ENCODE measurements around the gene ADD1.
"Not testable (repeated sequence)": the region's sequence is repeated elsewhere in the genome, so short reads cannot be mapped to it uniquely, and the experiment has no call there.

Gene ADD1

DNA sequence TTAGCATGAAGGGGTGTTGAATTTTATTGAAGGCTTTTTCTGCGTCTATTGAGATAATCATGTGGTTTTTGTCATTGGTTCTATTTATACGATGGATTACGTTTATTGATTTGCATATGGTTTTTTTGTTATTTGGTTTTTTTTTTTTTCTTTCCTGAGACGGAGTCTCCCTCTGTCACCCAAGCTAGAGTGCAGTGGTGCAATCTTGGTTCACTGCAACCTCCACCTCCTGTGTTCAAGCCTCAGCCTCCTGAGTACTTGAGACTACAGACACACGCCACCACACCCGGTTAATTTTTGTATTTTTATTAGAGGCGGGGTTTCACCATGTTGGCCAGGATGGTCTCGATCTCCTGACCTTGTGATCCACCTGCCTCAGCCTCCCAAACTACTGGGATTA lies 75.1 kb downstream of the ADD1 start:
- DNase-seq (ENCODE audit: low read depth, low spot score): not testable (repeated sequence)

GRCh38 chr4:2922453-2923101 lies 78.9 kb downstream of the ADD1 start:
- DNase-seq (ENCODE audit: low read depth, low spot score): peak; percentile 65

DNA sequence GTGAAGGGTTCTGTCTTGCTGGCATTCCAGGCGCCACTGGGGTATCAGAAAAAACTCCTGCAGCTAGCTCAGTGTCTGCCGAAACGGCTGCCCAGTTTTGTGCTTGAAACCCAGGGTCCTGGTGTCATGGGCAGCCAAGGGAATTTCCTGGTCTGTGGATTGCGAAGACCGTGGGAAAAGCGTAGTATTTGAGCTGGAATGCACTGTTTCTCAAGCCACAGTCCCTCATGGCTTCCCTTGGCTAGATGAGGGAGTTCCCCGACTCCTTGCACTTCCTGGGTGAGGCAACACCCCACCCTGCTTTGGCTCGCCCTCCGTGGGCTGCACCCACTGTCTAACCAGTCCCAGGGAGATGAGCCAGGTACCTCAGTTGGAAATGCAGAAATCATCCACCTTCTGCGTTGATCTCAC lies 79.5 kb downstream of the ADD1 start:
- no peak for DNase-seq (ENCODE audit: low read depth, low spot score)

GRCh38 chr4:2923668-2924173 lies 80.1 kb downstream of the ADD1 start:
- no peak for DNase-seq (ENCODE audit: low read depth, low spot score)

DNA sequence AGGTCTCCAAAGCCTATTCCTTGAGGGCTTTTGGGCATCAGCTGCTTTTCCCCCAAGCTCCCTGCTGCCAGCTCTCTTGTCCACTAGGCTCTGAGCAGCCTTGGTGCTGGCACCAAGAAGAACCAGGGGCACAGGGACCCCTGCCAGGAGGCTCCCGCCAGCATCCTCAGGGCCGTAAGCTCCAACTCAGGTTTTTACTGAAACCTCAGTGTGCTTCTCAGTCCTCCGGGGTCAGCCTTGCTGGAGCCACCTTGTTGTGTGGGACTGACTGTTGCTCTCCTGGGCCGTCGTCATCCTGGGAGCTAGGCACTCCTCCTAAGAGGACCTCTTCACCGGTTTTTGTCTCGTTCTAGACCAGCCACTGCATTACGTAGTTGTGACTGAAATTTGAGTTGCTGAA lies 80.6 kb downstream of the ADD1 start:
- DNase-seq (ENCODE audit: low read depth, low spot score): no peak

GRCh38 chr4:2924765-2925301 lies 81.2 kb downstream of the ADD1 start:
- no peak for DNase-seq (ENCODE audit: low read depth, low spot score)

GRCh38 chr4:2925496-2925895 lies 81.9 kb downstream of the ADD1 start:
- DNase-seq (ENCODE audit: low read depth, low spot score): no peak

GRCh38 chr4:2925931-2926860 lies 82.6 kb downstream of the ADD1 start:
- DNase-seq (ENCODE audit: low read depth, low spot score): no peak

DNA sequence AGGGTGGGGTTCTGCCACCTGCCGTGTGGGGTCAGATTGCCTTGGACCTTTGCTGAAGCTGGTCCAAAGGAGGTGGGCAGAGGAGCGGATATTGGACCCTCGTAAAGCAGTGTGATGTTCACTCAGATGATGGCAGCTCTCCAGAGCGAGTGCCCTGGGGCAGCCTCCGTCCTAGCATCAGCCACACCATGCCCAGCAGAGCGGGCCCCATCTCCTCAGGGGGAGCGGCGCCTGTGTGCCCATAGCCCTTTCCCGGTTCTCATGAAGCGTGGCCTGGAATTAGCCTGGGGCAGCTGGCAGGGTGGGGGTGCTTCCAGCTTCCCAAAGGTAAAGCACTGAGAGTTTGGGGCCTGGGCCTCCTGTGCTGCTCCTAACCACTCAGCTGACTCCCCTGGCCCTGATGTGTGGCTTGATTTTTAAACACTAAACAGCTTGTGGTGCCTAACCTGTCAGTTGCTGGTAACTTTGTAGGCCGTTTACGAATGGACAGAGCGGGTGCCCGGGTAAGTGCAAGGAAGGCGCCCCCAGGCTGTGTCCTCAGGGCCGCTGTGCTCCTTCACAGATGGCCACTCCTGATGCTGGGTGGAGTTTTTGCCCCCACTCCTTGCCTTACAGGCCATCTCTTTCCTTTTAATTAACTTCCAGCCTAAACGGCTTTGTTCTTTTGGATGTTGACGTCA lies 83.5 kb downstream of the ADD1 start:
- no peak for DNase-seq (ENCODE audit: low read depth, low spot score)

- DNase-seq (ENCODE audit: low read depth, low spot score): no peak
Measured at GRCh38 chr4:2927696-2928075, 84.0 kb downstream of the ADD1 start.

- no peak for DNase-seq (ENCODE audit: low read depth, low spot score)
Measured at GRCh38 chr4:2928242-2929176, 84.9 kb downstream of the ADD1 start.

GRCh38 chr4:2929469-2929868 lies 85.8 kb downstream of the ADD1 start:
- DNase-seq (ENCODE audit: low read depth, low spot score): no peak

GRCh38 chr4:2930135-2930757 lies 86.6 kb downstream of the ADD1 start:
- no peak for DNase-seq (ENCODE audit: low read depth, low spot score)

GRCh38 chr4:2930758-2931511 lies 87.3 kb downstream of the ADD1 start:
- no peak for DNase-seq (ENCODE audit: low read depth, low spot score)

GRCh38 chr4:2931512-2932301 lies 88.1 kb downstream of the ADD1 start:
- no peak for DNase-seq (ENCODE audit: low read depth, low spot score)

- DNase-seq (ENCODE audit: low read depth, low spot score): no peak
Measured at GRCh38 chr4:2932321-2932950, 88.8 kb downstream of the ADD1 start.

DNA sequence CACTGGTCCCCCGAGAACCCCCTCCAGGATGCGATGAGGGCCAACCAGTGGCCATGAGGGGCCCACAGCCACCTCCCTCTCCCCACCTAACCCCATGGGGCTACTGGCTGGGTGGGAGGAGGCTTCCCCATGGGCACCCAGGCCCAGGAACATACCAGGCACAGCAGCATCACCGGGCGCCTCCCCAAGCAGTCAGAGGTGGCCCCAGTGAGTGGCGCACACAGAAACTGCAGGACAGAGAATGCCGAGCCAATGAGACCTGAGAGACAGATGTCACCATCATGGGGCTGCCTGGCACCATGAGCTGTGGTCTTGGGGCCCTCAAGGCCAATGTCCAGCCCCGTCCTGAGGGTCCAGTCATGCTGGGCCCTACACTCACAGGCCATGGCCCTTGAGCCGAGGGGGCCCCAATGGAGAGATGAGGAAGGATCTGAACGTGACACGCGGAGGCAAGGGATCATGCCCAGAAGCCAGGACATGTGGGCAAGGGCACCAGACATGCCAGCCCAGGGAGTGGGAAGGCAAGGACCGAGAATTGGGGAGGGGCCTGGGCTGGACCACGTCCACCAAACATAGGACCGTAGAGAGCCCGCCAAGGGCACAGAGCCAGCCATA lies 89.4 kb downstream of the ADD1 start:
- no peak for DNase-seq (ENCODE audit: low read depth, low spot score)

- no peak for DNase-seq (ENCODE audit: low read depth, low spot score)
Measured at GRCh38 chr4:2933566-2934076, 90.0 kb downstream of the ADD1 start.

Data from iPS DF 19.7 (cell line).